Measurements from ENCODE around the gene KLHL33.

KLHL33 gene

GRCh38 chr14:20412876-20413743 lies 22.9 kb downstream of the KLHL33 start, which contains the start of gene TEP1:
TSS of gene TEP1 (minus strand) at chr14:20413501. CDS start at chr14:20408439, 5,062 bp downstream.
- peak; percentile 62 for DNase-seq

DNA sequence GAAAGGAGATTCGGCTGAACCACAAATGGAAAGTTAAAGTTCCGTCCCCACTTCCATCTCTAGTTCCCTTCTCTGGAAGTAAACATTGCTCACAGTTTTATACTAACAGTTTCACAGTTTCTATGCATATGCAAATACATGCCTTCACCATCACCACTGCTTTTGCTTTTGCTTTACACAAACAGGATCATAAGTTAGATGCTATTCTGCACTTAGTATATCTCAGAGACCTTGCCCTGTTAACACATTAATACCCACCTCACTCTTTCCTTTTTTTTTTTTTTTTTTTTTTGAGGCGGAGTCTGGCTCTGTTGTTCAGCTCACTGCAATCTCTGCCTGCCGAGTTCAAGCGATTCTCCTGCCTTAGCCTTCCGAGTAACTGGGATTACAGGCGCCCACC lies 23.6 kb downstream of the KLHL33 start:
- no peak for DNase-seq

- no peak for DNase-seq
Measured at GRCh38 chr14:20409226-20409625, 26.7 kb downstream of the KLHL33 start.

DNA sequence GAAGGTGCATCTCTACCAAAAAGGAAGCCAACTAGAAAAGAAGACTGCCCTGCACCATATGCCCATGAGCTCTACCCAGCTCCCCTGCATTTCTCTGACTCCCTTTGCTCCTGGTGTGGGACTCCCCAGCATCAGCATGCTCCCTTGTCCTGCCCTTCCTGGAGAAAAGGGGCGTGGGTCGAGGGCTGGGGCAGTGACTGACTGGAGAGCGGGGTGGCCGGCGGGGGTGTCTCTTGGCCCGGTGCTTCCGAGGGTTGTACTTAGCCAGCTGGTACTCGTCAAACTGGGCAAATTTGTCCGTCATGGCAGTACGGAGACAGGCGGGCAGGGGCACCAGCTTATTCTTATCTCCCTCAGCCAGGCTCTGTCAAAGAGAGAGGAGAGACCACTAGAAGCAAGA lies 32.4 kb downstream of the KLHL33 start:
- no peak for DNase-seq

DNA sequence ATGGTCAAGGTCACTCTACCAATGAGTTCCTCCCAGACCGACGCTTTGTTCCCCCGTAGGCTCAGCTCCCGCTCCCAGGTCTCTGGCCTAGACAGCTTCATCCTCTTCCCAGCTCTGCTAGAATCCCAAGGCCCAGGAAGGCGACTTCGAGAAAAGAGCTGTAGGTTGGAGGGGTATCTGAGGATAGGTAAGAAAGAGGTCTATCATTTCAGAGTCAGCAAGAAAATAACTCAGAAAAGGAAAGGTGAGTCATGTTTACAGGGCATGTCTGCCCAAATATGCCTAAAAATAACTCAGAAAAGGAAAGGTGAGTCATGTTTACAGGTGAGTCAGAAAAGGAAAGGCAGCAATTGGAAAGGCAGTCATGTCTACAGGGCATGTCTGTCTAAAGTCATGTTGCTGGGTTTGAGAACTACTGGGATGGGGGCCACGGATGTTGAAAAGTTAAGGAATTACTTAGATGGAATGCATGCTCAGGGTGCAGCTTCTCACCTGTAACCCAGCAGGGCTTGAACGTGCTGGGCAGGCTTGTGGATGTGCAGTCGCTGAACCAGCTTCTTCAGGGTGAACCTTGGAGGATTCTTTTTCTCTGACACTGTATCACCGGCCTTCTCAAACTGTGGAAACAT lies 34.9 kb downstream of the KLHL33 start:
- no peak for DNase-seq

GRCh38 chr14:20400589-20400964 lies 35.4 kb downstream of the KLHL33 start:
- DNase-seq, result no peak

- DNase-seq, result no peak
Measured at GRCh38 chr14:20397511-20397910, 38.5 kb downstream of the KLHL33 start.

GRCh38 chr14:20391505-20391904 lies 44.5 kb downstream of the KLHL33 start:
- no peak for DNase-seq

GRCh38 chr14:20388159-20388558 lies 47.8 kb downstream of the KLHL33 start:
- DNase-seq, result no peak

- no peak for DNase-seq
Measured at GRCh38 chr14:20387576-20387975, 48.4 kb downstream of the KLHL33 start.

- DNase-seq, result peak; percentile 96
Measured at GRCh38 chr14:20386276-20386855, 49.6 kb downstream of the KLHL33 start.

DNA sequence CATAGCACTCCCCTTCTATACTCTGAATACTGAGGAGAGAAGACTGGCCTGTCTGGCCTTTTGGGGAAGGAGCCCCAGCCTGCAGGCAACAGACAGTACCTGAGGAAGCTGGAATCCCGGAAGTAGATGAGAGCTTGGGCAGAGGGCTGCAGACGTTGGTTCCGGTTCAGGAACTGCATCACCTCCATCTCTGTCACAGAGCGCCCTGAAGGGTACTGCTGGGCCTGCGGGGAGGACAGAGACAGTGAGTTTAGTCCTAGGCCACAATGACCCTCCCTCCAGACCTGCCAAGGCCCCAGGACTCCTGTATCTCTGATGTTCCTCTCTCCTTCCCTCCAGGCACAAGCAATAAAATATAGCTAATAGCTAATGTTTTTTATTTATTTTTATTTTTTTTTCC lies 51.1 kb downstream of the KLHL33 start:
- DNase-seq, result no peak

- no peak for DNase-seq
Measured at GRCh38 chr14:20384321-20384720, 51.6 kb downstream of the KLHL33 start.

DNA sequence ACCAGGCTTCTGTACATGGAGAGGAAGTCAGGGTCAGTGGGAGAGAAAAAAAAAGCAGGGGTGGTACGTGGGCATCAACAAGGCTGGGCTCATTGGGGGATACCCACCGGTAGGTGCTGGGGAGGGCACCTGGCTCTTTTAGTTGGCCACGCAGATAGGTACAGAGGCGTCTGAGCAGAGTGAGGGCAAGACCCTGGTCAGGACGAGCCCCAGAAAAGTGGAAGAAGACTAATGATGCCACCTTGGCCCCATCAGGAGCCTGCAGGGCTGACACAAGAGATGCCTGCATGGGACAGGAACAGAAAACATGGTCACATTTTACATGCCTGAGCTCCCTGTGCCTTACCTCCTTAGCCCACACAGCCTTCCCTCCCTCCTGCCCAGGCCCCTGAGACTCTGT lies 52.3 kb downstream of the KLHL33 start:
- no peak for DNase-seq

DNA sequence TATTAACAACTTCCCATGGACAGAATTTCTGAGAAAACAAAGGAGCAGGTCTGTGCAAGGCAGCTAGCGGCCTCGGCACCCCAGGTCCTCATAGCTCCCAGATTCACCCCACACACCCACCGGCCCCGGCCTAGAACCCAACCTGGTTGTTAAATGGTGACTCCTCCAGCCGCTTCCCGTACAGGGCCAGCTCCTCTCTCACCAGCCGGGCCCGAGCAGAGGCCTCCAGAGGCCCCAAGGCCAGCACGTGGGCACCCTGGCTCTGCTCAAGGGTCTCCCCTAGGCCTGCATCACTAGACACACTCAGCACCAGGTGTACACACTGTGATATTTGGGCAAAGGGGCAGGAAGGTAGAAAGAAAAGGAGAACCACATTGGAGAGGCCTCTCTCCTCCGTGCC lies 52.9 kb downstream of the KLHL33 start:
- no peak for DNase-seq

DNA sequence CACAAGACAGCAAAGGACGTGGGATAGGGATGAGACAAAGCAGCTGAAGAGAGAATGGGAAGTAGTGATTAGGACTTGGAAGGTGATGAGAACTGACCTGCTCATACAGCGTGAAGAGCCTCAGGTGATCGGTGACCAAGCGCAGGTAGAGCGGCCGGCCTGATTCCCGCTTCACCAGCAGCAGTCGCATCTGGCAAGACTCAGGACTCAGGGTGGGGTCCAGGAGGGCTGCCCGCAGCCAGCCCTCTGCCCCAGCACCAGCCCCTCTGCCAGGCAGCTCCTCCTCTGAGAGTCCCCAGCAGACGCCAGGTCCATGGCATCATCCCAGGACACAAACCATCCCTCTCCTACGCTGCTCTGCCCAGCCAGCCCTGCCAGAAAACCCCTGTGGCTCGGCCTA lies 53.4 kb downstream of the KLHL33 start:
- no peak for DNase-seq

DNA sequence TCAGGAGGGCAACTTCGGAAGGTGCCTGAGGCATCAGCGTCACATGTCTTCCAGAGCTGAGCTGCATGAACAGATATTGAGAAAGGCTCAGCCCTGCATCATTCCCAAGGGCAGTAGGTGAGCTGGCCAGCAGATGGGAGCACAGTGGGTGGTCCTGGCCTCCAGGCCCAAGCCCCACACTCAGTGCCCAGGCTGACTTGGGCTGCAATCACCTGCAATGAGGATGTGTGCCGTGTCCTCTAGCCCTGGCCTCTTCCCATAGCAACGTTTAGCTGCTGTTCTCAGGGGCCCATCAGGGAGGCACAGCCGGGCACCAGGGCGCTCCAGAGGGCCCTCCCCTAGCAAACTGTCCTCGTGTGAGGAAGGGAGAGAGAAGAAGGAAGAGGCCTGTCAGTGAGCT lies 54.6 kb downstream of the KLHL33 start:
- no peak for DNase-seq

DNA sequence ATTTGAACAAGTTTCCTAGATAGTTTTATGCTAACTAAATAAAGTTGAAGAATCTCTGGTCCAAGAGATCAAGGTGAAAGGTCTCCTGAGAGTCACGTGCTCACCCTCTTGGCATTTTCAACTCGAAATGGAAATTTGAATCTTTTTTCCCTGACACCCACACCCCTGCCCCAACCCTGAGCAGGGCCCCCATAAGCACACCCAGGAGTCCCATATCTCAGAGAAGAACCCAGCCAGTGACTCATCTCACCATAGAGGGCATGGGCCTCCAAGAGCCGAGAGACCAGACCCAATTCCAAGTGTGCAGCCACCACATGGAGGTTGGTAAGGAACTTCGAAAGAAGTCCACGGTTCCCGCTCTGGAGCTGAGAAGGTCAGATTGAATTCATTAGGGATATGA lies 55.3 kb downstream of the KLHL33 start:
- no peak for DNase-seq

DNA sequence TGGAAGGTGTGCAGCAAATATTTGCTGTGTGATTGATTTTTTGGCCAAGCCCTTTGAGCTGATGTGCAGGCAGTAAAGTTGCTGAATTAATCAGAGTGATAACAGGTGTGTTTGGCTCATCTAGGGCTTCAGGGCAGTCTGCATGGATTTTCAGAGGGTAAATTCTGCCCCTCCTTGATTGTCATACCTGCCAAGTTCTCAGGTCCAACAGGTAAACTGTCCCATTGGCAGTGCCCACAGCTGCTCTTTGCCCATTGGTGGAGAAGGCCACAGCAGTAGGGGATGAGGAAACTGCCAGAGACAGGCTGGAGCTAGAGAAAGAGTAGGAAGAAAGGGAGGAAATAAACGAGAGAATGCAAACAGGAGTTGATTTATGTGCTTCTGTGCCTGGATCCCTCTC lies 56.2 kb downstream of the KLHL33 start:
- no peak for DNase-seq

DNA sequence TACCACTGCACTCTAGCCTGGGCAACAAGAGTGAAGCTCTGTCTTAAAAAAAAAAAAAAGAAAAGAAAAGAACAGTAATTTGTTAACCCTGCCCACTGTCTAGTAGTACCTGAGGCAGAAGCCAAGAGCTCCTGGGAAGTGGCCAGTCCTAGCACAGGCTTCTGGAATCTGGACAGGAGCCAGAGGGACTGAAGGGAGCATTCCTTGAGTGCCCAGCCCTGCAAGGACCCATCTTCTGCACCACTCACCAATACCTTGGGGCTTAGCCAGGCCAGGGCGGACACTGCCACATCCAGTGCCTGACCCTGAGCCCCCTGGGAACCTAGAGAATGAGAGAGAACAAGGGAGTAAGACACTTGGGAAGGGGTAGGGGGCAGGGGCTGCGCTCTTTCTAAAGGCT lies 58.8 kb downstream of the KLHL33 start:
- DNase-seq, result no peak

- DNase-seq, result no peak
Measured at GRCh38 chr14:20376071-20376588, 59.8 kb downstream of the KLHL33 start.

All from NCI-H524 treated with DMSO at 0.1 percent for 48 hours (cell line).